HPDE6-E6E7 (cell line): ENCODE results near the gene APLP2.

Experiments used
- DNase-seq: peaks from one replicate; pipeline ENCODE4 v3.0.0; 2011; ENCODE audit warnings: missing footprints; ENCODE audit errors: extremely low spot score

APLP2 gene

DNA sequence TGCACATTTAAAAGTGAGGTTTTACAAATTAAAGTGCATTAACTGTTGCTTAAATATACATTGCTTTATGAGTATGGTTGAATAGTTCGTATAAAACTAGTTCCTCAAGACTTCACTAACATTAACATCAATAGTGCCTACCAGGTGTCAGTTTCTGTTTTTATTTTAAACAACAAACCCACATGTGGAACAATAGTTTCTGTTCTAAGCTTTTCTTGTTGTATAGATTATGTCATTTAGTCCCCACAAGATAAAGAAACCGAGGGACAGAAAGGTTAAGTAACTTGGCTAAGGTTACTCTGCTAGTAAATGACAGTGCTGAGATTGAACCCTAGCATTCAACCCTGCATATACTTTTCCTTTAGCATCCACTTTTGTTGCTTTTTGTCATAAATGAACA is 48.5 kb downstream of the APLP2 start:
- DNase-seq, result no peak

DNA sequence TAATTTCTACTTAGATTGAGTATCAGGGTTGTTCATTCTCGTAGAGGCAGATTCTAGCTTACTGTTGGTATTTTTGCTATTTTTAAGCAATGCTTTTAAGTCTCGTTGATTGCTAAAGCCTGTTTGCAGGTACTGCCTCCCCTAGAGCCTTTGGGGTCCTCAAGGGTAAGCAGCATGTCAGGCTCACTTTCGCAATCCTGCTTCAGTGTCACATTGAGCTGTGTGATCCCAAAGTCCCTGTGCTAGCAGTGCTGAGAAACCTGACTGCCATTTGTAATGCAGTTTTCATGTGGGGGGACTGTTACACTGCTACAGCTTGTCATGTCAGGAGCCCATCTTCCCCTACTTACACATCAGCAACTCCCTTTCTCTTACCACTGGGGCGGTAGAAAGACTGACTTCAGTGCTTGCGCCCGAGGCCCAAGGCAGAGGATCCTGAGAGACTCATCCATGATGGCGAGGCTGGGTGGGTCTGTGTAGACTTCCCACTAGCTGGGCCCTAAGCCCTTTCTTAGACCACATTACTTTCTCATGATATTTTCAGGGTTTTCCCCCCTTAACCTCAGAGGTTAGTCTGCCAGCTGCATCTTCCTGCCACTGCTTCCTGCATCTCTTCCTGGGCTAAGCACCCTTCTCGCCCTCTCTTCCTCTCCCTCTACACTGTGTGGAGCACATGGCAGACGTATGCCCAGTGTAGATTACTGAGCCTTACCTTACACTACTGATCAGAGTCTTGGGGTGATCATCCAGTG is 49.1 kb downstream of the APLP2 start:
- no peak for DNase-seq

DNA sequence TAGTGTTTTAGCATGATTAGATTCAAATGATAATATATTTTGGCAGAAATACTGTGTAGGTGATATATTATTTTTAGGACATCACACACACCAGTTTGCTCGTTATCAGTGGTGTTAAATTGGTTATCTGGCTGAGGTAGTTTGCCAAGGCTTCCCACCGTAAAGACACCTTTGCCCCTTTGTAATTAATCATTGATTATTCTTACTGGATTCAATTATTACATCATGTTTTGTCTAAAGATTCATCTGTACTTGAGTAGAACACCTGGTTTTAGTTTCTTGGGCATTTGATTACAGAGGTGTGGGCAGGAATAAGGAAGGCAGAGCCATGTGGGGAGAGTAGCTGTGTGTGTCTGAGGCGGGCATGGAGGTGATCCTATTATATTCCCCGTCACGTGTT is 50.4 kb downstream of the APLP2 start:
- no peak for DNase-seq

DNA sequence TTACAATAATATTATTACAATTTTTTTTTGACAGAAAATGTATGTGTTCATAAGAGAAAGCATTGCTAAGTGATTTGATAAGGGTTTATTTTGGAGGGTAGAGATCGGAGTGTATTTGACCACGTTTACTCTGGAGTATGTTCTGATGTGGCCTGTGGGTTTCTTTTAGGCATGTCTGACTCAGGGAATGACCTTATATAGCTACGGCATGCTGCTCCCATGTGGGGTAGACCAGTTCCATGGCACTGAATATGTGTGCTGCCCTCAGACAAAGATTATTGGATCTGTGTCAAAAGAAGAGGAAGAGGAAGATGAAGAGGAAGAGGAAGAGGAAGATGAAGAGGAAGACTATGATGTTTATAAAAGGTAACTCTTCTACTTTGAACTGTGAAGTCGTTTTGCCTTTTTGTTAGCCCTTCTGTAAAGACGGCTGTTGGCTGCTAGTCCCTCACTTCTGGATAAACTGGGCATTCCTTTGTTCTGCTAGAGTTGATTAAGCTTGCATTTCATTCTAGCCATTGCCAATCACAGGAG is 51.8 kb downstream of the APLP2 start:
- no peak for DNase-seq

DNA sequence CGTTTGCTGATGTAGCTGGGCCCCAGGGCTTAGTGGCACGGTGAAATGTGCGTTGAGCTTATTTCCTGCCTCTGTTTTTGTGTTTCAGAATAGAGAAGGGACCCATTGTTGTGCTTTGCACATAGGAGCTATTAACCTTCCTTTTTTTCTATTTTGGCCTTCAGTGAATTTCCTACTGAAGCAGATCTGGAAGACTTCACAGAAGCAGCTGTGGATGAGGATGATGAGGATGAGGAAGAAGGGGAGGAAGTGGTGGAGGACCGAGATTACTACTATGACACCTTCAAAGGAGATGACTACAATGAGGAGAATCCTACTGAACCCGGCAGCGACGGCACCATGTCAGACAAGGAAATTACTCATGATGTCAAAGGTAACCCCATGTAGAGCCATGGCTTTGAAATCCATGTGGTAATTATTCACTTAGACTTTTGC is 52.5 kb downstream of the APLP2 start:
- no peak for DNase-seq

DNA sequence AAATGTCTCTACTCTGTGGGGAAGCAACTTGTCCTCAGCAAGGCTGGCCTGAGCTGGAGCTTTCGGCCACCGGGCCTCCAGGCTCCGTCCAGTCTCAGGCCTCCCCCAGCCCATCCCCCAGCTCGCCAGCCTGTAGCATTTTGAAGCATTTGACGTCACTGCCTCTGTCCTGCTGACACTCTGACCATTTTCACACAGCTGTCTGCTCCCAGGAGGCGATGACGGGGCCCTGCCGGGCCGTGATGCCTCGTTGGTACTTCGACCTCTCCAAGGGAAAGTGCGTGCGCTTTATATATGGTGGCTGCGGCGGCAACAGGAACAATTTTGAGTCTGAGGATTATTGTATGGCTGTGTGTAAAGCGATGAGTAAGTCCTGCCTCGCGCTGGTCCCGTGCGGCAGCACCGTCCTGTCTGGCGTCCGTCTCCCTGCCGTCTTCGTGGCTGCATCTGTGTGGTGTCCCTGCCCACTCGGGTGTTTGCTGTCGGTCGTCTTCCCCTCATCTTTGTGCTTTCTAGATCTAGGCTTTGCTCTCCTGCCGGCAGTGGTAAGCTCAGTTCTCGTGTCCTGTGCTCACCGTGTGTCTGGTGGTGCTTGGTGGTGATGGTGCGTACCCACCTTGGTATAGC is 53.8 kb downstream of the APLP2 start:
- no peak for DNase-seq

DNA sequence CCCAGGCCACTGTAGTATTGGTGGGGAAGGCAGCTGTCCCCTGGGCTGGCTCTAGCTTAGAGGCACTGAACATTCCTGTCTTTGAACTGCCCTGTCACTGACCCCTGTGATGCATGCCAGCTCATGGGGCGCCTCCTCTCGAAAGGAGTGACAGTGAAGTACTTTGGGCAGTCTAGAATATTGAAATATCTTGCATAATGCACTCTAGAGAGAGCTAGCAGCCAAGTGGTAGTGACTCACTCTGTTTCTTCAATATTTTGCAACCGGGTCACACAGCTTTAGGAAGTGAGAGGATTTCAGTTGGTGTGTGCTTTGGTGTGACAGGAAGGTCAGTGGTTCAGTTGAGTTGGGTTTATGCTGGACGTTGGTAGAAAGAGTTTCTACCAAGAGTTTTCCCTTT is 54.4 kb downstream of the APLP2 start:
- peak; percentile 73 for DNase-seq

DNA sequence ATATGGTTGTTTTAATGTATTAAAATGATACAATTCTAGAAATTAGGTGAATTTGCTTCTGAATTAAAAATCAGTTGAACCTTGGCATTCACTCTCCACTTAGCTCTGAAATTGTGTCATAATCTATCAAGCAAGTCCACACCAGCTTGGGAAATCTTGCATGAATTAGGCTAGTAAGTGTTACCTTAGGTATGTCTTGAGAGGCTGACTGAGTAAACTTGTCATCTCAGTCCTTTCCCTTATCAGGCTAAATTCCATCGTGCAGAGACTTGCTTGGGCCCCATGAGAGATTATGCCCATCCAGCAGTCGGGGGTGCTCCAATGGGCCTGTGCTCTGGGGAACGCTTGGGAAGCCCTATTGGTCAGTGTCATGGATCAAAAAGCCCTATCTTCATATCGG is 55.9 kb downstream of the APLP2 start:
- DNase-seq, result no peak

DNA sequence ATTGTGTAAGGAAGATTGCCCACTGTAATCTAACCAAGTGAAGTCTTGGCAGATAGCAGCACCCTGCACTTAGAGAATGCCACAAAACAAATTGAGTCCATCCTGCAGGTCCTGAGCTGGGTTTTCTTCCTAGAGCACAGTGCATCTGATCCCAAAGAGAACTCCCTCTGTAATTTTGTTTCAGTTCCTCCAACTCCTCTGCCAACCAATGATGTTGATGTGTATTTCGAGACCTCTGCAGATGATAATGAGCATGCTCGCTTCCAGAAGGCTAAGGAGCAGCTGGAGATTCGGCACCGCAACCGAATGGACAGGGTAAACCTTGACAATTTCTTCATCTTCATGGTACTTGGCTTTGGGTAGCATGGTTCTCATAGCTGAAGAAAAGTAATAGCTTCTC is 56.8 kb downstream of the APLP2 start:
- DNase-seq, result no peak

DNA sequence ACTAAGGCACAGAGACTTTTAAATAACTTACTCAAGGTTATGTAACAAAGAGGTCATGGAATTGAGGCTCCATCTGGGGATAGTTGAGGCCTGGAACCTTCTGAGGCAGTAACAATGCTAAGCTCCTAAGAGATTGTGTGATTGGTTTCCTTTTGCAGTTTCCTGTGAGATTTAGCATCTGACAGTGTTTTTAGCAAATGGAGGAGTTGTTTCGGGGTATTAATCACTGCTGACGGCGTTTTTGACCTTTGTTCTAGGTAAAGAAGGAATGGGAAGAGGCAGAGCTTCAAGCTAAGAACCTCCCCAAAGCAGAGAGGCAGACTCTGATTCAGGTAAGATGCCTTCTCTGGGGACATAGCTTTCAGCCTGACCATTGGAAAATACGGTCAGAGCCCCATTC is 57.8 kb downstream of the APLP2 start:
- DNase-seq, result no peak

DNA sequence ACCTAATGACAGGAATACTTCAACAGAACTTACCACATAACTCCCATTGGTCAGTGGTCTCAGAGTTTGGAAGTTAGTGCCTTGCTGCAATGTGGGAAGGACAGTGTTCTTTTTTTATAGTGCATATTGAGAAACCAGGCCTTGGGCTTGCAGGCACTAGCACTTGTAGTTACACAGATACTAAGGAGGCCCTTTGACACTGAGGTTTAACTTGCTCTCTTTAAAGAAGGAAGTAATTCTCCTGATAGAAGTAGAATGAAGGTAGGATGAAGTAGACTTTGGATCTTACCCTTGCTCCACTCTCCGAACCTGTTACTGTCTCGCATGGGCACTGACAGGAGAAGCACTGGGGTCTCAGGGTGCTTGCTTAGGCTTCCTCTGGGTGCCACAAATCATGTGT is 58.9 kb downstream of the APLP2 start:
- DNase-seq, result no peak

DNA sequence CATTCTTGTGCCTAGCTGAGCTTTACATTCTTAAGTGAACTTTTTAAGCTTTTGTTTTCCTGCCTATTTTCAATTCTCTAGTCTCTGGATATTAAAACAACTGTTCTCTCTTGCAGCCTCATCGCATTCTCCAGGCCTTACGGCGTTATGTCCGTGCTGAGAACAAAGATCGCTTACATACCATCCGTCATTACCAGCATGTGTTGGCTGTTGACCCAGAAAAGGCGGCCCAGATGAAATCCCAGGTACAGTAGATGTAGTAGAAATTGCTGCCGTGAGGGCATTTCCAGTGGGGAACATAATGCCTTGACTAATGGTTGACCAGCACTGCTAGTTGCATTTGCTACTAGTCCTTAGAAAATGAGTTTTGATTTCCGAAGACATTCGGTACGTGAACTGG is 60.2 kb downstream of the APLP2 start:
- DNase-seq, result no peak

DNA sequence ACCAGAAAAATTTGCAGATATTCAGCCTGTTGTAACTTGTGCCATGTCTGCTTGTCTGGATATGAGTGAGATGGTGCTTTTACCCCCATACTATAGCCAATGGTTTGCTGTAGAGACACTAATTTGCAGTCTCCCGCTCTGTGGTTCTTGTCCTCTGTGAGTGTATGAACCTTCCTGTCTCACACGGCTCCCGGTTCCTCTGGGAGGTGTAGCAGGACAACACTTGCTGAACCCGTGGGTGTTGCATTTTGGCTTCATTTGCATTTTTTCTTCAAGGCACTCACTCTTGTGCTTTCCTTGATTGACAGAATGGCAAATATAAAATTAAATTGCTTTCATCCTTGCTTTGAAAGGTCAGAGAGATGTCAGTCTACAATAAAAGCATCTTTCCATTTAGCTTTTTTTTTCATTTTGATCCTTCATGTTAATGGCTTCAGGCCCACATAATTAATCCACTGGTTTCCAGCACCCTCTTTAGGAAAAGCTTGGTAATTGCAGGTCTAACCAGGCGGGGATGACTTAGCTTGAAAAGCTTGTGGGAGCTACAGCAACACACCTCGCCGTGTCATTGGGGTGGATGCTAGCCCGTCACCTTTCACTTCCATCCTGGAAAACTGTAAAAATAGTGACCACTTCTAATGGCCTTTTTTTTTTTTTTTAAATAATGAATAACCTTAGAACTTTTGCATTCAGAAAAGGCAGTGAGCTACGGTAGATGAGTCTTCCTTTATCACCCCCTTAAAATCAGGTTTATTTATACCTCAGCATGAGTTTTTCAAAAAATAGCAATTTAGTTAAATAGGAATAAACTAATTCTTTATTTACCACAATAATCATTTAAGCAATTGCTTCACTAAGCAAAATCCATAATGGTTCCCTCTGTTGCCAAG is 62.5 kb downstream of the APLP2 start:
- peak; percentile 73 for DNase-seq

DNA sequence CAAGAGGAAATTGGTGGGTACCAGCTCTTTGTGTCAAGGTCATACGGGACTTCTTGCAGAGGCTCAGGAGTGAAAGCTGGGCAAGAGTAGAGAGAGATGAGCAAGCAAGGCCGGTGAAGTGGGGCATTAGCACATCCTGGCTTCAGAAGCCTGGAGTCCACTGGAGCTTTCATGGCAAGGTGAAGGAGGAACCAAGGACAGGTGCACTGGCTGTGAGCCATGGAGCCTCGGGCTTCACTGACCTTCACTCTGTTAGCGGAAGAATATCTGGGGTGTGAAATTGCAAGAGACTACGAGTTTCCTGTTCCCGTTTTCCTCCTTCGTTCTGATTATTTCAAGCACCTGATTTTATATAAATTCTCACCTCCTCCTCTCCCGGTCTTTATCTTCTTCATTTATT is 64.0 kb downstream of the APLP2 start:
- DNase-seq, result no peak

DNA sequence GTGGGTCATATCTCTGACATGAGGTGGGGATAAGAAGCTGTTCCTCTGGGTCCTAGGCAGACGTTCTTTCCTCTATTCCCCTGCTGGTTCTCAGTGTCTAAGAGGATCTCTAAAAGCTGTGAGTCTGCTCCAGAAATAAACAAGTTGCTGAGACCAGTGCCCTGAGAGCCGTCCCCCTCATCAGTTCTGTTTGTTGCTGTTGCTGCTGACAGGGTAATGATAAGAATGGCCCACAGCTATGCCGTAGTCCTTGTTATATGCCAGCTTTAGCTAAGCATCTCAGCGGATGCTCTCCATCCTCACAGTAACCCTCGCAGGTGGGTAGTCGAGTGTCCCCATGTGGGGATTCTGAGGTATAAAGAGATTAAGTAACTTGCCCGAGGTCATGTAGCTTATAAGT is 66.4 kb downstream of the APLP2 start:
- no peak for DNase-seq

DNA sequence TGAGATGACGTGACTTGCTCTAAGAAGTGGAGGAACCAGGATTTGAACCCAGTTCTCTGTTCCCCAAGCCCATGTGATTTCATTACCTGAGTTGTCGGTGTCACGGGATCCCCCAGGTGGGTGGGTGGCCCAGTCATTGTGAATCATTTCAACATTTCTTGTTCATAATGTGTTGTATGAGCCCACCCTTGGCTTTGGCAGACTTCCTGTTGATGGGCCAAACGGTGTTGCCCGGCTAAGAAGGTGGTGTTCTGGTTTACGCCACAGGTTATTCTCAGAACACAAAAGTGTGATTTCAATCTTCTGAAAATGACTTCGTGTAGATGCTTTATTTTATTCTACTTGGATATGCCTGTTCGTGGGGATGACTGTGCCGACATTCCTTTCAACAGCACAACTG is 68.3 kb downstream of the APLP2 start:
- DNase-seq, result no peak

DNA sequence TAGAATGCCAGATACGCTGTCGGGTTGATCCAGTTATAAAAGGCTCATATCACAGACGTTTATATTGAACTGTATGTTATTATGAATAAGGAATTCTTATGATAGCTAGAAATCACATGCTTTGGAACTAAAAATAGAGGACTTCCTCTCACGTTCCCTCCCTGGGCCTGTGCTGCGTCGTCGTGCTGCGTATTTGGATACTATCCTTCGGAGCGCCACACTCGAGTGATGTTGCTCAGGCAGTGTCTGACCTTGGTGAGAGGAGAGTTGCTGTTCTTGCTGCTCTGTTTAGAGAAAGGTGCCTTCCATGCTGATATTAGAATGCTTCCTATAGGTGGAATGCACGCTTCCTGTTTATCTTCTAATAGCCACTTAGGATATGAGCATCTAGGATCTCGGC is 69.7 kb downstream of the APLP2 start:
- no peak for DNase-seq

DNA sequence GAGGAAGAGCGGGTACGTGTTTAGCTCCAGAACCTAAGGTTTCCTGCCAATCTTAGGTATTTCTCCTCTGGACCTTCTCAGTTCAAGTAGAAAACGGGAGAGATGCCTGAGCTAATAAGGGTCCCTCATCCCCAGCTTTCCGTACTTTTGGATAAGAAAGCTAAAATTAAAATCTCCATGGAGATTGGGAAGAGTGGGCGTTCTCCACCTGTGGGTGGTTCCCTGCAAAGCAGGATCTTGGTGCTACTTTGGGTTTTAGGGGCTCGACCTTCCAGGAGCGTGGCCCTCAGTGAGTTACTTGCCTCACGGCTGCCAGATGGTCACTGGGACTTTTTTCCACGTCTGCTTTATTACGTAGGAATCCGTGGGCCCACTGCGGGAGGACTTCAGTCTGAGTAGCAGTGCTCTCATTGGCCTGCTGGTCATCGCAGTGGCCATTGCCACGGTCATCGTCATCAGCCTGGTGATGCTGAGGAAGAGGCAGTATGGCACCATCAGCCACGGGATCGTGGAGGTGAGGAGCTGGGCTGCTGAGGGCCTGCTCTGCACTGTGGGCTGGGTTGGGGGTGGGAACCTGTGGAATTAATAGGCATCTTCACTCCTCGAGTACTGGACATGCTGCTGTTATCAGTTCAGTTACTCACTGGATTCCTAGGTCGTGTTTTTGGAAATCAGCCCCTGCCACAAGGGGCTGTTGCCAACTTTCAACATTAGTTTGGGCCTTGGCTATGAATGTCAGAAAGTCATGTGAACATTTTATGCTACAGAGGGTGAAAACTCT is 72.1 kb downstream of the APLP2 start:
- DNase-seq, result no peak

DNA sequence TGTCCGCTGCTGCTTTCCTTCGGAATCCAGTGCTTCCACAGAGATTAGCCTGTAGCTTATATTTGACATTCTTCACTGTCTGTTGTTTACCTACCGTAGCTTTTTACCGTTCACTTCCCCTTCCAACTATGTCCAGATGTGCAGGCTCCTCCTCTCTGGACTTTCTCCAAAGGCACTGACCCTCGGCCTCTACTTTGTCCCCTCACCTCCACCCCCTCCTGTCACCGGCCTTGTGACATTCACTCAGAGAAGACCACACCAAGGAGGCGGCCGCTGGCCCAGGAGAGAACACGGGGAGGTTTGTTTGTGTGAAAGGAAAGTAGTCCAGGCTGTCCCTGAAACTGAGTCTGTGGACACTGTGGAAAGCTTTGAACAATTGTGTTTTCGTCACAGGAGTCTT is 74.4 kb downstream of the APLP2 start:
- no peak for DNase-seq

DNA sequence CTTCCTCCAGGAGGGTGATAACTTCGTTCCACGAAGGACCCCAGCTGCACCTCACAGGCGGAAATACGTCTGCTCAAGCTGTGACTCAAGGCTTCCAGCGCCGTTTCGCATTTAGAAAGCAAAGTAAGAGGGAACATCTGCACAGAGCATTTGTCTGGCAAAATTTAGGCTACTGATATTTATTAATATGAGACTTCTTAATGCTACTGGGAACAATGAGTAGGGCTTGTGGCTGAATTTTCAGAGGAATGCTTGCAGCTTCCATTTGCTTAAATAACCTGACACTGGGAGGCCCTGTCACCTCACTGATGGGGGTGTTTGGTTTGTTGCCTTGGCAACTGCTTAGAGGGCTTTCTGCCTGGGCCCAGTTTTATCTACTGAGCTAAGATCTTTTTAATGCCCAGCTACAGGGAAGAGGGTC is 75.2 kb downstream of the APLP2 start:
- no peak for DNase-seq

DNA sequence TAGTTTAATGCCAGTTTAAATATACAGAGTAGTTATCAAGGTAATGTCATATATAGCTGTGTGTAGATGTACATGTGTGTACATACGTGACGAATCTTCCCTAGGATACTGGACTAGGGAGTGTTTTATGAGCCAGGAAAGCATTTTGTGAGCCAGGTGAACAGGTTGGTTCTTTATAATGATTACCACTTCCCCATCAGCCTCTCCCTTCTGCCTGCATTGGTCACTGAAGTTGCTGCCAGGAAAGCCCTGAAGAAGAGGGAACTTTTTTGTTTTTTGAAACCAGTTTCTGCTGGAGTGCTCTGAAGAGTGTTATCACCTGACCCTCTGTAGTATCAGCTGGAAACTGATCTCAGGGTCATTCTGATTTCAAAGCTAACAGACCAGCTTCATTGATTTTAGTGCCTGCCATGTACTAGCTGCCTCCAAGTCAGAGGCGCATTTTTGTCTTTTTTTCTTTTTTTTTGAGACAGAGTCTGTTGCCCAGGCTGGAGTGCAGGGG is 75.7 kb downstream of the APLP2 start:
- DNase-seq, result no peak
